GM18511 (cell line): Measurements from ENCODE around the gene ZDHHC19.
"Not testable (repeated sequence)": the region's sequence is repeated elsewhere in the genome, so short reads cannot be mapped to it uniquely, and the experiment has no call there.

Experiments used
- ATAC-seq: cut with Tn5 transposase; IDR thresholded peaks from one replicate; pipeline ENCODE4 v1.9.1; 2021; ENCODE audit warnings: mild to moderate bottlenecking, moderate library complexity; ENCODE audit not compliant: unreplicated experiment

ZDHHC19 gene

DNA sequence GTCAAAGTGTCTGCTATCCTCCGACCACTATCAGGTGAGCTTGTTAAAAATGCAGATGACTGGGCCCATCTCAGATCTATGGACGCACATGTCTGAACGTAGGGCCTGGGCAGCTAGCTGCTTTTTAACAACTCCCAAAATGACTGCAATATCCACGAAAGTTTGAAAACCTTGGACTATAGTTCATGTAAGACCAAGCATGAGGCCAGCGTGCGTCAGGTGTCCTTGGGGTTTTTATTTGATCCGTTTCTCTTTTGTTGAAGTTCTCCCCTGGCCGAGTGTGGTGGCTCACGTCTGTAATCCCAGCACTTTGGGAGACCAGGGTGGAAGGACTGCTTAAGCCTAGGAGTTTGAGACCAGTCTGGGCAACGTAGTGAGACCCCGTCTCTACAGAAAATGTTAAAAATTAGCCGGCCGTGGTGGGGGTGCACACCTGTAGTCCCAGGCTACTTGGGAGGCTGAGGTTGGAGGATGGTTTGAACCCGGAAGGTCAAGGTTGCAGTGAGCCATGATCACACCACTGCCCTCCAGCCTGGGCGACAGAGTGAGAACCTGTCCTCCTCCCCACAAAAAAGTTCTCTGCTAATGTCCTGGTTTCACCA, 14.7 kb upstream of the ZDHHC19 start:
- ATAC-seq = no peak

DNA sequence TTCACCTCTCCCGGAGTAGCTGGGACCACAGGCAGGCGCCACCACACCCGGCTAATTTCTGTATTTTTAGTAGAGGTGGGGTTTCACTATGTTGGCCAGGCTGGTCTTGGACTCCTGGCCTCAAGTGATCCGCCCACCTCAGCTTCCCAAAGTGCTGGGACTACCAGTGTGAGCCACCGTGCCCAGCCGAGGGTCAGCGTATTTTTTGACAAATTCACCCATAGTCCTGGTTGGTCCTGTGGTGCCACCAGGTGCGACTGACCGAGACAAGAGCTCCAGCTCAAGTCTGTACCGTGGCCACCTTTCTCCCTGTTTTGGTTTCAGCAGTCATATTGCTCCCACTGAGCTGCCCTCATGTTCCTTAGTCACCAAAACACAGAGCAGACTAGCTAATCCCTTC, 13.9 kb upstream of the ZDHHC19 start:
- ATAC-seq = no peak

DNA sequence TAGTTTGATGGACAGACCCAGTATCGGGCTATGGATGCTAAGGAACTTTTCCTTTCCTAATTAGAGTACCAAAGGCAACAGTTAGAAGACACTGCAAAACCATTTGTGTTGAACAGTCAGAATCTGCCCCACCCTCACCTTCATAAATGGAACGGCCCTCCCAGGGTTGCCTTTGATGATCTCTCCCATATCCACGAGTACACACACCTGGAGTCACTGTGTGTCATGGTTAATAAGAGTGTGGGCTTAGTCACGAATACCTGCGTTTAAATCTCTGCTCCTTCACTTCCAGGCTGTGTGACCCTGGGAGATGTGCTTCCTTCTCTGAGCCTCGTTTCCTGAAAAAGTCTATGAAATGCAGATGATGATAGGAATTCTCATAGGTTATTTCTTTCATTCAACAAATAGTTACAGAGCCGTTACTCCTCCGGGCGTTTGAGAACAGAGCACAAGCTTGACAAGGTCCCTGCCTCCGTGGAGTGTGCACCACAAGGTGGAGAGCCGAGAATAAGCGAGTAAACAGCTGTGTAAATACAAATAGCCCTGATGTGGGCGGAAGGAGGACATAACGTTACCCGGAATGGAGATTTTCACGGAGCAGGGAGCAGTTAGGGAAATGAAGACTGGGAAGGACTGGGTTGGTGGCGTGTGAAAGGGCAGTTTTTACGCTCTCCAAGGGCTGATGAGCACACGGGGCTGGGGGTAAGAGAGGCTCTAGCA, 11.8 kb upstream of the ZDHHC19 start:
- no peak for ATAC-seq

DNA sequence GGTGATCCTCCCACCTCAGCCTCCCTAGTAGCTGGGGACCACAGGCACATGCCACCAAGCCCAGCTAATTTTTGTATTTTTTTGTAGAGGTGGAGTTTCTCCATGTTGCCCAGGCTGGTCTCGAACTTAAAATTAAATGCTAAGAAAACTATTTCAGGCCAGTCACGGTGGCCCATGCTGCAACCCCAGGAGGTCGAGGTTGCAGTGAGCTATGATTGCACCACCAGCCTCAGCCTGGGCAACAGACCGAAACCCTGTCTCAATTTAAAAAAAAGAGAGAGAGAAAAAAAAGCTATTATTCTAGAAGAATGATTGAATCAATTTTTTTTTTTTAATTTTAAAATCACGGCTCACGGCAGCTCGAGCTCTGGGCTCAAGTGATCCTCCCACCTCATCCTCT, 9.8 kb upstream of the ZDHHC19 start:
- no peak for ATAC-seq

DNA sequence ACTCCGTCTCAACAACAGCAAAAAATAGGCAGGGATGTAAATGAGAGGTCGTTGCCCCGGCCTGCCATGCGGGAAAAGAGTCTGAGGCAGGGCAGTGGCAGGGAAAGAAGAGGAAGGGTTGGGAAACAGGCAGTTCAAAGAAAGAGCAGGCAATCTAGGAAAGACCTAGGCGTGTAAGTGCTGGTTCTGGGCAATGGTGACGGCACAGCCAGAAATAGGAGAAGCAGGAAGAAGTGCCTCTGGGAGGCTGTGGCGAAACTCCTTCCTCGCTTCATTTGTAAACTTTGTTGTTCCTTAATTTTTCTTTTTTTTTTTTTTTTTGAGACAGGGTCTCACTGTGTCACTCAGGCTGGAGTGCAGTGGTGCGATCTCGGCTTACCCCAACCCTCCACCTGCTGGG, 9.4 kb upstream of the ZDHHC19 start:
- no peak for ATAC-seq

DNA sequence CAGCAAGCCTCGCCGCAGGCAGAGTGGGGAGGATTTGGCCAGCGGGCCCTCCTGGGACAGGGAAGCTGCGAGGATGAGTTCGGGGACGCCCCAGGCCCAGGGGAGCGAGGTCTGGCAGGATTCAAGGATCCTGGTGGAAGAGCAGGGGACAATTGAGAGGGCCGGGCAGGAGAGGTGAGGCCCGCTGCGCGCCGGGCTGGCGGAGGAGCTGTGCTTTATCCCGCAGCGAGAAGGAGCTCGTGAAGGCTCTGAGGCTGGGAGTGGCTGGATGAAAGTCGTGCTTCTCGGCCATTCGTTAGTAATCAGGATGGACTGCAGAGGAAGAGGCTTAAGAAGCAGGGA, 8.7 kb upstream of the ZDHHC19 start:
- ATAC-seq = no peak

DNA sequence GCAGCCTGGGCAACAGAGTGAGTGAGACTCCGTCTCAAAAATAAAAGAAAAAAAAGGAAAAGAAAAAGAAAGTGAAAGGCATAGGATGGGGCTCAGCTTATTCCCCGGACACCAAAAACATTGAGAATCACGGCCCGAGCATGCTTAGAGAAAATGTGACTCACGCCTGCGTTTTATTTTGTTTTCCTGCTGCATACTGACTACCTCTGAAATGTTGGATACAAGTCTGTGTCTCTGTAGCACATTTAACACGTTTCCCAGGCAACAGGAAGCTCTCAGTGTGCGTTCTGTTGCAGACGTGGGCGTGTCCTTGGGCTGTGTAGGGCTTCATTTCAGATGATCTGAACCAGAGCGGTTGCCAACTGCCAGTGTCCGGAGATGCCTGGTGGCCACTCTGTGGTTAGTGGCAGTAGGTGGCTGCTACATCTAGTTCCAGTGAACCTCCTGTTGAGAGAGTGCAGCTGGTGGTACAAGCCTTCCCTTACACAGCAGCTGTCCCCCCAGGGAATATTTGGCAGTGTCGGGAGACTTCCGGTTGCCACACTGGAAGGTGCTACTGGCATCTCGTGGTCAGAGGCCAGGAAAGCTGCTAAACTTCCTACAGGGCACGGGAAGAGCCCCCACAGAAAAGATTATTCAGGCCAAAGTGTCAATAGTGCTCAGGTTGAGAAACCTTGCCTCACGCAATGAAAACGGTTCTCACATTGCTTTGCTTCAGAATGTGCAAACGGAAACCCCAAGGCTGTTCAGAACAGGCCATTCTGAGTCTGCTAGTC, 8.2 kb upstream of the ZDHHC19 start:
- peak; percentile 80 for ATAC-seq

DNA sequence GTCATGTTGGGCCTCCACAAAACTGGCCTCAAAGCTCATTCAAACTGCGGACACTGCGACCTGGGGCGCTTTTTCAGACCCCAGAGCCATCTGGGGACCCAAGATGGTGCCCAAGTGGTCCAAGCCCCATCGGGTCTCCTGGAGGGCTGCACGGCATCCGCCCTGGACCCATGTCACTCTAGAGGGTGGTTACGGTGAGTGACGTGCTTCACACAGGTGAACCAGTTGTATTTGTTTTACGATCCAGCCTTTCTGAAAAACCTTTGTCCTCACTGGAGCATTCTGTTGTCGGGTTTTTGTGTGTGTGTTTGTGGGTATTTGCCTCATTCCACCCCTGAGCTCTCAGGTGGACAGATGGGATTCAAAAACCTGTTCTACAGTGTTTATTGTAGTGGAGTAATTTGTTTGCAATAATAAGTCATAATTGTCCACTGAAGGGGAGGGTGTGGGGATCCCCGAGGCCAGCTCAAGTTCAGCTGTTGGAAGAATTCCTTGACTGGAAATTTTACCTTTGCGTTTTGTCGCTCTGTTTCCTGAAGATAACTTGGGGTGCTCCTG, 7.0 kb upstream of the ZDHHC19 start:
- ATAC-seq = no peak

DNA sequence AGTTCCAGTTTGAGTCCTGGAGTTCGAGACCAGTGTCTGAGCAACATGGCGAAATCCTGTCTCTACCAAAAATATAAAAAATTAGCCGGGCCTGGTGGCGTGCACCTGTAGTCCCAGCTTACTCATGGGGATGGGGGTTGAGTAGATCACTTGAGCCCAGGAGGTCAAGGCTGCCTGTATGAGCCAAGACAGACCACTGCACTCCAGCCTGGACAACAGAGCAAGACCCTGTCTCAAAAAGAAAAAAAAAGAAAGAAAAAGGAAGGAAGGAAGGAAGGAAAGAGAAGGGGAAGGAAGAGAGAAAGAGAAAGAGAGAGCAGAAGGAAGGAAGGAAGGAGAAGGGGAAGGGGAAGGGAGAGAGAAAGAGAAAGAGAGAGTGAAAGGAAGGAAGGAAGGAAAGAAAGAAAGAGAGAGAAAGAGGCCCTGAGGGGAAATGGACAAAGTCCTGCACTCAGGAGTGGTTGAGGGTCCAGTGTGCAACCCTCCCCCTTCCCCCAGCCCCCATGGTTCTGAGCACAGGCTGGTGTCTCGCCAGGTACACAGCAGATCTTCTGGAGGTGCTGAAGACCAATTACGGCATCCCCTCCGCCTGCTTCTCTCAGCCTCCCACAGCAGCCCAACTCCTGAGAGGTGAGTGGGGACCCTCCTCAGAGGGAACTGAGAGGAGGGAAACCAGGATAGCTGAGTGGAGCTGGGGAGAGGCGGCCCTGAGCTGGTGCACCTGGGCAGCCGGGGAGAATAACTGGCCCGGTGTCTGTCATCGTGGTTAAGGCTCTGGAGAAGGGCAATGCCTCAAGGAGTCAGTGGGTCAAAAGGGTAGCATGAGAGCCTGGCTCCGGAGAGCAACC, 6.3 kb upstream of the ZDHHC19 start:
- no peak for ATAC-seq

DNA sequence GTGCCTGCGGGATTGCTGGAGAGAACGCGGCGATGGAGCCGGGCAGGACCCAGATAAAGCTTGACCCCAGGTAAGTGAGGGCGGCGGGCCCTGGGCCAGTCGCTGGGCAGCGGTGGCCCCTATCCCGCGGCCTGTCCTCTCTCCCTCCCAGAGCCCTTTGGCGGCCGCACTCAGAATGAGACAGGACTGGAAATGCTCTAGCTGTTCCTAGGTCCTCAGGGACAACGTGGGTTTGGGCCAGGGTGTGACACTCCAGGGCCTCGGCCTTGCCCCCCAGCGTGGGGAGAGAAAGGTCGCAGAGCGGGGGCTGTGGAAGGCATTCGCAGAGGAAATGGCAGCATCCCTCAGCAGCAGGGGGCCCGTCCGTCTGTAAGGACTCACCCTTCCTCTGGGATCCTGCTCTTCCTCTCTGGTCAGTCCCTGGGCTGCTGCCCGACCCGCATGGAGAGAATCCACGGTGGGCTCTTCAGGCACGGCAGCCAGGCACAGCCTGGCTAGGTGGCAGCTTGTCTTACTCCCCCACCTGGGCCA, 5.5 kb upstream of the ZDHHC19 start:
- no peak for ATAC-seq

DNA sequence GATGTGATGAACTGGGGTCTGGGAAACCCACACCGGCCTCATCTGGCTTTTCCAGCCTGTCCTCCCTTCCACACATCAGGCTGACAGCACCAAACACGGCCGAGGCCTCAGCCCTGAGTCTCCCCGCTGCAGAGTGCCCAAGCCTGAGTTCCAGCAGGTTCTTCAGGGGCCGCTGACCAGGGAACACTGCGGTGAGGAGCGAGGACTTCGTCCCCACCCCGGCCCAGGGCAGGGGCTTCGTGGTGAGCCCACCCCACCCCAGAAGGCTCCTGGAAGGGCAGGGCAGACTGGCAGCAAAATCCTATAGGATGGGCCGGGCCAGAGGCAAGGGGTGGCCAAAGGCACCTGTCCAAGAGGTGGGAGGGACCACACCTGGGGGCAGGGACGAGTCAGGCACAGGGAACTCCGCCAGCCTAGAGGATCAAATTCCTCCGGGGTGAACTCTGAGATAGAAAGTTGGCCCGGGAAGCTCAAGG, 4.9 kb upstream of the ZDHHC19 start, which contains the start of gene SLC51A:
SLC51A (plus strand) TSS at position 446 of the 476 bp plus-strand sequence. CDS start 179 bp downstream, outside the sequence.
- no peak for ATAC-seq

DNA sequence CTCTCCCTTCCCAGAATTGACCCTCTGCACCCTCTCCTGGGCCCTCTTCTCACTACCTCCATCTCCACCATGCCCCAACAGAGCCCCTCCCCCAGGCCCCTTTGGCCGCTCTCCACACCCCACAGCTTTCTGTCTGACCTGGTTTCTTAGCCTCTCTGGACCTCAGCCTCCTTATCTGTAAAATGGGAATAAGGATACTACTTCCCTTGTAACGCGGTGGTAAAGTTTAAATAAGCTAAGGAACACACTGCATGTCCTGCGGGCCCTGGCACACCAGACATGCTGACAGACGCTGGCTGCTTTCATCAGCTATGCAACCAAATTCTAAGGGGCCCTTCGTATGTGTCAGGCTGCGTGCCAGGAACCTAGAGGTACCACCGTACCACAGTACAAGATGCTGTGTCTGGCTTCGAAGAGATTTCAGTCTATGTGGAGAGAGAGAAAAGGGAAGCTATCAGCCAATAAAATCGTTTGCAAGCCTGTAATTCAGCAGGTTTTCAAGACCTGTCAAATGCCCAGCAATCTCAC, 4.4 kb upstream of the ZDHHC19 start:
- ATAC-seq = no peak

DNA sequence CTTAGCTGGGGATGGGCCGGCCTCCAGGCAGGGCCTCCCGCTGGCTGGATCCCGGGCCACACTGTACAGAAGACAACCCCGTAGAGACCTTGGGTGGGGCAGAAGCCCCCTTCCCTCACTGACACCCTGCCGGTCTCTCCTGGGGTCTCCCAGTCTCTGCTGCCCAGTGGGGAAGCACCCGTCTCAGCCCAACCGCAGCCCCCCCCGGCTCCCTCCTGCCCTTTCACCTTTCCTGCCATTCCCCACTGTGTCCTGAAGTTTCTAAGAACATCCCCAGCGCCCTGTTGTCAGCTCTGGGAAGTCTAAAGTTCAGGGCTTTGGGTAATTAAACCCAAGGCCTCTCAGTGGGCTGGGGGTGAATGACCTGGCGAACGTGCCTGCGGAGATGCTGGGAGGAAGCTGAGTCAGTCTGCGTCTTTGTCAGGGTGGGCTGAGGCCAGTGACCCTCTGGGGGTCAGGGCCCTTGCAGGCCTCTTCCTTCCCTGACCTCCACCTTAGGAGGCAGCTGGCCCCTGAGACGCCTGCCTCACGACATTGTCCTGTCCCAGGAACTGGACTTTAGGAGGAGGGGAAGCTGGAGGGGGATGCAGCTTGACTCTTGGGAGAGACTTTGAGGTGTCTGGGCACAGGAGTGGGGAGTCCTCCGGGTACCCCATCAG, 3.7 kb upstream of the ZDHHC19 start:
- no peak for ATAC-seq

DNA sequence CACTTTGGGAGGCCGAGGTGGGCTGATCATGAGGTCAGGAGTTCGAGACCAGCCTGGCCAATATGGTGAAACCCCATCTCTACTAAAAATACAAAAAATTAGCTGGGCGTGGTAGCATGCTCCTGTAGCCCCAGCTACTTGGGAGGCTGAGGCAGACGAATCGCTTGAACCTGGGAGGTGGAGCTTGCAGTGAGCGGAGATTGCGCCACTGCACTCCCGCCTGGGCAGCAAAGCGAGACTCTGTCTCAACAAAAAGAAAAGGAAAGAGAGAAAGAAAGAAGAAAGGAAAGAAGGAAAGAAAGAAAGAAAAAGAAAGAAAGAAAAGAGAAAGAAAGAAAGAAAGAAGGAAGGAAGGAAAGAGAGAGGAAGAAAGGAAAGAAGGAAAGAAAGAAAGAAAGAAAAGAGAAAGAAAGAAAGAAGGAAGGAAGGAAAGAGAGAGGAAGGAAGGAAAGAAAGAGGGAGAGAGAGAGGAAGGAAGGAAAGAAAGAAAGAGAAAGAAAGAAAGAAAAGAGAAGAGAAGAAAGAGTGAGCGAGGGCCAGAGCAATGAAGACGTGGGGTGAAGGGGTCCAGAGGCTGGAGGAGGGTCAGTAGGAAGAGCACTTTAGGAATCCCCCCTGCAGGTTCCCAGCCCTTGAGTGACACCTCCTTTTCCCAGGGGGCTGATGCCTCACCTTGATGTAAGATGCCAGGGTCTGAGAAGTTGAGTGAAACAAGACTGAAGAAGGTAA, 1.1 kb downstream of the ZDHHC19 start:
- not testable (repeated sequence) for ATAC-seq

DNA sequence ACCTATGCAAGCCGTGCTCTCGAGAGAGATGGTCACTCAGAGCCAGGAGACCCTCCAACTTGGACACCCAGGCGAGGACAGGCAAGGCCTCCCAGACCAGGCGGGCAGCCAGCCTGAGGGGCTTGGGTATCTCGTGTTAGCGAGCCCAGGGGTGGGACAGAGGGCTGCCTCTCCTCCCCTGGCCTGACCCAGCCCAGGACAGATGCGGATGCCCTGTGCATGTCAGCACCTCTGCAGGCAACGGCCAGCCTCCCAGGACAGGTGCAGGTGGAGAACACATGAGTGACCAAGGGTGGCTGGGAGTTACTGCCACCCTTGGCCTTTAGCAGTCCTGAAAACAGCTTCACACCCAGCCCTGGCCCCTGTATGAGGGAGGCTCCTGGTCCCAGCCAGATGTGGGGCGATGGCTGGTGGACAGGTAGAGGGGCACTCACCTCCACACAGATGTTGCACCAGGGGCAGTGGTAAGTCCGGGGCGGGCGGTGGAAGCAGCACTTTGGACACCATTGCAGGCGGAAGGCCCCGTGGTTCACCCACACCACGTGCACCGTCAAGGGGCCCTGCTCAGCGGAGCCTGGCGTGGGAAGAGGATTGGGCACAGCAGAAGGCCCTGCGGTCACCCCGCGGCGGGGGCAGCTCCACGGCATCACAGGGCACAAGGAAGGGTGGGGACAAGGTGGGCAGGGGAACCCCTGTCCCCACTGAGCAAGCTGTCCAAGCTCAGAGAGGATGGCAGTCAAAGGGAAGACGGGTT, 2.1 kb downstream of the ZDHHC19 start:
- ATAC-seq = no peak

DNA sequence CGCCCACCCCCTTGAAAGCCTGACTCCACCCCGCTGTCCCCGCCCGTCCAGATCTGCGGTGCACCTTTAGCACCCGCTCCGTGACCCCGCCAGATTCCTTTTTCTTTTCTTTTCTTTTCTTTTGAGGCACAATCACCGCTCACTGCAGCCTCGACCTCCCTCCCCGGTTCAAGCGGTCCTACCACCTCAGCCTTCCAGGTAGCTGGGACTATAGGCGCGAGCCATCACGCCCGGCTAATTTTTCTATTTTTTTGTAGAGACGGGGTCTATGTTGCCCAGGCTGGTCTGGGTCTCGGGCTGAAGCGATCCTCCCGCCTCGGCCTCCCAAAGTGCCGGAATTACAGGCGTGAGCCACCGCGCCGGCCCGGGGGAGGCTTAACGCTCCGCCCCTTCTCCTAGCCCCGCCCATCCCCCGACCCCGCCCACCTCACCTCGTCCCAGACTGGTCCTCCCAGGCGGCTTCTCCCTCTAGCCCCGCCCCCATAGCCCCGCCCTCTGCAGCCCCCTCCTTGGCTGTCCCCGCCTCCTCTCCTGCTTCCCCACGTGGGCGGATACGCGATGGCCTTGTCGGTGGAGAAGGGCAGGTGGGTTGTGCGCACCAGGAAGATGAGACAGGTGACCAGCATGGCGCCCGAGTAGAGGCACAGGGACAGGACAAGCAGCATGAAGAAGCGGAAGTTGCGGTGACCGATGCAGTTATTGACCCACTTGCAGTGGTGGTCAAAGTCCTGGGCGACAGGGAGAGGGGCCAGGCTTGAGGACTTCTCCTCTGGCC, 3.2 kb downstream of the ZDHHC19 start:
- ATAC-seq = no peak

DNA sequence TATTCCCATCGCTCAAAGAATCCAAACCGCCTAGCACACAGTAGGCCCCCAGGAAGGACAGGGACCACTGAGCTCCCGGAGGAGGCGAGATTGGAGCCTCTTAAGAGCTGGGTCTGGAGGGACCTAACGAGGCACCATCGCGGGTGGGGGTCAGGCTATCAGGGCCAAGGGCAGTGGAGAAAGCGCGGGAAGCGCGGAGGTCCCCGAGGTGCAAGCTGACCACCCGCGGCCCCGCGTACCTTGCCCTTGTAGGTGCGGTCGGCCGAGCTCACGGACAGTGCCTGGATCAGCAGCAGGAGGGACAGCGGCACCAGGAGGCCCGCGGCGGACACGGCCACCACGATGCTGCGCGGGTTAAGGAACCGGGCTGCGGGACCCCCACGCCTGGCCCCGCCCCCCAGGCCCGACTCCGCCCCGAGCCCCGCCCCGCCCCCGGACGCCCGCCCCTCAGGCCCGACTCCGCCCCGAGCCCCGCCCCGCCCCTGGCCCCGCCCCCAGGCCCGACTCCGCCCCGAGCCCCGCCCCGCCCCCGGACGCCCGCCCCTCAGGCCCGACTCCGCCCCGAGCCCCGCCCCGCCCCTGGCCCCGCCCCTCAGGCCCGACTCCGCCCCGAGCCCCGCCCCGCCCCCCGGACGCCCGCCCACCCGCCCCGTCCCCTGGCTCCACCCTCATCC, 3.9 kb downstream of the ZDHHC19 start:
- no peak for ATAC-seq
